ENCODE data around the gene FAM149A.

FAM149A gene

GRCh38 chr4:186200516-186200915 is 96.0 kb downstream of the FAM149A start:
- in situ Hi-C loops (cut with MboI; ENCODE audit: low sequenced_read_pairs), result no loop called here

- in situ Hi-C loops (cut with MboI; ENCODE audit: low sequenced_read_pairs), result no loop called here
Measured at GRCh38 chr4:186201010-186201409, 96.5 kb downstream of the FAM149A start.

GRCh38 chr4:186201535-186202230 is 97.2 kb downstream of the FAM149A start:
- in situ Hi-C loops (cut with MboI; ENCODE audit: low sequenced_read_pairs), result no loop called here

DNA sequence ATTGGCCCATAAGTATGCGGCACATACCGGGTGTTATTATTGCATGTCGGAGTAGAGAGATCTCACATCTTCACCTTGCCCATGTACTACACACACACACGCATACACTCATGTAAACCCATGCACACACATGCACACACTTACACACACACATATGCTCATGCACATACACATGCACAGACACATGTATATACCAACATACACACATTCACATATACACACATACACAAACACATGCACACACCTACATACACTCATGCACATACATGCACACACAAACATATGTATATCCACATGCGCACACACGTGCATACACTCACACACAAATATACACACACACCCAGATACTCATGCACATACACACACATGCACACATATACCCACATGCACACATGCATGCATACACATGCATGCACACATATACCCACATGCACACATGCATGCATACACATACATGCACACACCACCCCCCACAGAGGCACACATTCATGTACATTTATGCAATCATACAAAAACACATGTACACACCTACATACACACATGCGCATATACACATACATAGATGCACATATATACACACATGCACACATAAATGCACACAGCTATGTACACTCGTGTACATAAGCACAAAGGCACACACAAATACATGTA is 98.1 kb downstream of the FAM149A start:
- in situ Hi-C loops (cut with MboI; ENCODE audit: low sequenced_read_pairs), result no loop called here

DNA sequence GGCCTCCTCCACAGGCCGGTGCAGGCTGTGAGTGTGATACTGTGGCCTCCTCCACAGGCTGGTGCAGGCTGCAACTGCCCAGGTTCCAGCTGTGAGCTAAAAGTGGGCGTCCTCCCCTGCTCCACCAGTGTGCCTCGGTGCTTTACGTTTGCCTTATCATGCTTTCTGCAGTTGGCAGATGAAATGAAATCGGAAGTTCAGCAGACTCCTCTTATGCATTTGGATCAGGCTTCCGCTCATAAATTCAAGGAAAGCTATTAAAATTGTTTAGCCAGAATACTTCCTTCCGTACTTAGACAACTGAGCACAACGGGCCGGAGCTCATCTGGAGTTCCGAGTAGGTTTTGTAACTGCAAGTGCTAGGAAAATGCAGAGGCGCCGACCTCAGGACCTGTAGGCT is 98.9 kb downstream of the FAM149A start:
- in situ Hi-C loops (cut with MboI; ENCODE audit: low sequenced_read_pairs), result no loop called here

DNA sequence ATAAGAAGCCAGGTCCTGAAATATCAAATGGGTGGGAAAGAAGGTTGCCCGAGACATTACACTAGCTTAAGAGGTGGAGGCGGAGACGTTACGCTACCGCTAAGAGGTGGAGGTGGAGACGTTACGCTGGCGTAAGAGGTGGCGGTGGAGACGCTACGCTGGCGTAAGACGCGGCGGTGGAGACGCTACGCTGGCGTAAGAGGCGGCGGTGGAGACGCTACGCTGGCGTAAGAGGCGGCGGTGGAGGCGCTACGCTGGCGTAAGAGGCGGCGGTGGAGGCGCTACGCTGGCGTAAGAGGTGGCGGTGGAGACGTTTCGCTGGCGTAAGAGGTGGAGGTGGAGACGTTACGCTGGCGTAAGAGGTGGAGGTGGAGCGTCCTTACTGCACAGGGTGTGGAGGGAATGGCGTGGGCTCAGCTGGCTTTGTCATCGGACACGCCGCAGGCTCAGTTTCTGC is 99.6 kb downstream of the FAM149A start:
- in situ Hi-C loops (cut with MboI; ENCODE audit: low sequenced_read_pairs), result no loop called here

GRCh38 chr4:186204686-186205085 is 100.2 kb downstream of the FAM149A start:
- in situ Hi-C loops (cut with MboI; ENCODE audit: low sequenced_read_pairs), result no loop called here

DNA sequence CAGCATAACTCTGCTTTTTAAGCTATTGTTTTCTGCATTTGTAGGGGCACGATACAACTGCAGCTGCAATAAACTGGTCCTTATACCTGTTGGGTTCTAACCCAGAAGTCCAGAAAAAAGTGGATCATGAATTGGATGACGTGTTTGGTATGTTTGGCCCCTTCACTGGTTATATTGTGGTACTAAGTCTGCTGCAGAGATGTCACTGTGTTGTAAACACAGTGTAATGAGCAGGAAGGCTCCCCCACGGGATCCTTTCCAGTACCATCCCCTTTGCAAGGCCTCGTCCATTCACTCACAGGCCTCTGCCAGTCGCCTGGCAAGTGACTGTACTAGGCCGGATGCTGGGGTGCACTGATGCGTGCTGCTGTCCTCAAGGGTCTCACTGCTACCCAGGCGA is 100.7 kb downstream of the FAM149A start:
- in situ Hi-C loops (cut with MboI; ENCODE audit: low sequenced_read_pairs), result no loop called here

DNA sequence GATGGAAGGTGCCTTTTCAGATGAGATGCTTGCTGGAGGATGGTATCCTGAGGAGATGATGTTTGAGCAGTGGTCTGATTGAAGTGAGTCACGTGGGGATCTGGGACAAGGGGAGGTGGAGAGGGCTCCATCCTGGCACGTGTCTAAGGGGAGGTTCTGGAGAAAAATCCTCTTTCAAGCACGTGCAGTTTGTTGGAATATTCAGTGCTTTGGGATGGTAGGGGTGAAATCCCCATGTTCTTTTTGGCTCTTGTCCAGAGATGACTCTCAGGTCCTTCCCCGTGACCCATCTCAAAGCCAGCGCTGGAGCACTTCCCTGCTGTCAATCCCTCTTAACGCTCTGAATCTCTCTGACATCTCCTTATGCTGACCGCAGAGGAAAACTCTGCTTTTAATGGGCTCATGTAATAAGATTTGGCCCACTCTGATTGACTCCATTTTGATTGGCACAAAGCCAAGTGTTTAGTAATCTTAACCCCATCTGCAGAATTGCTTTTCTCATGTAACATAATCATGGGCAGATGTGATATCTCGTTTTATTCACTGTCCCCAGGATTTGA is 112.0 kb downstream of the FAM149A start:
- in situ Hi-C loops (cut with MboI; ENCODE audit: low sequenced_read_pairs), result no loop called here

DNA sequence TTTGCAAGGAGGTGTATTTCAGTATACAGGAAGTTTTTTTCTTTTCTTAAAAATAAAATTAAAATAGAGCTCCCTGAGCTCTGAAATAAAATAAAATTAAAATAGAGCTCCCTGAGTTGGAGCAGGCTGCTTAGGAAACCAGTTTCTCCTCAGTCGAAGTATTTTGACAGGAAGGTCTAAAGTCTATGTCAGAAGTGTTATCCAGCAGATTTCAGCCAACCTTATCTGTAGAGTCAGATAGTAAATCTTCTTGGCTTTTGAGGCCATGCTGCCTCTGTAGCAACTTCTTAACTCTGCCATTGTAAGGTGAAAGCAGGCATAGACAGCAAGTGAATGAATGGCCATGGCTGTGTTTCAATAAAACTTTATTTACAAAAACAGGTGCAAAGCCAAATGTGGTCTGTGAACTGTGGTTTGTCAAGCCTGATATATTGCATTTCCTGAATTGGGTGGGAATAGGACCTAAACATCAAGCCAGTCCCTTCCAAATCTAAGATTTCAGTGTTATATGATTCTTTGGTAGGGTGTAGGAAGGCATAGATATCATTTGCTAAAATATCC is 113.3 kb downstream of the FAM149A start:
- in situ Hi-C loops (cut with MboI; ENCODE audit: low sequenced_read_pairs), result no loop called here

- in situ Hi-C loops (cut with MboI; ENCODE audit: low sequenced_read_pairs), result no loop called here
Measured at GRCh38 chr4:186221624-186222023, 117.1 kb downstream of the FAM149A start.

Data from hTERT RPE-1 (cell line).